A673 (cell line): ENCODE data around the gene KRT6C. TPM values are rescaled to one million over a fixed set of nuclear protein-coding genes. Genes with fewer than 3 reads are reported as not detected.
"Not testable (repeated sequence)": the region's sequence is repeated elsewhere in the genome, so short reads cannot be mapped to it uniquely, and the experiment has no call there.

Experiments used
- BruUV-seq: library from RNA; stranded (reverse); fragments of 400-500 nt; replicated peaks from 2 replicates; lab custom pipeline; 2021; lab: Mats Ljungman, UMichigan
- CTCF ChIA-PET: fragments of 300-600 bp; sonication (Branson Sonifier 250); formaldehyde crosslinking; loops from one replicate; lab custom pipeline; 2022; ENCODE audit warnings: antibody characterized with exemption; lab: Charles Lee
- POLR2A ChIA-PET: fragments of 300-600 bp; sonication (Branson Sonifier 250); formaldehyde crosslinking; loops from one replicate; lab custom pipeline; 2022; ENCODE audit warnings: antibody characterized with exemption; ENCODE audit not compliant: low non-redundant PET; lab: Charles Lee
- DNase-seq: peaks from one replicate; pipeline ENCODE4 v3.0.0-alpha.2; 2015; ENCODE audit warnings: low spot score
- H3K27ac ChIP-seq: fragments of 200-600 bp; sonication (generic); 2 replicates; pipeline ENCODE4 v1.5.1; 2016; ENCODE audit warnings: mixed run types, low read depth, mild to moderate bottlenecking, mixed read lengths, antibody characterized with exemption, low read length; ENCODE audit not compliant: poor library complexity, severe bottlenecking
- H3K27me3 ChIP-seq: fragments of 200-600 bp; sonication (generic); replicated peaks from 2 replicates; pipeline ENCODE4 v1.6.1; 2017; ENCODE audit warnings: mixed run types, low read depth, mild to moderate bottlenecking, mixed read lengths, antibody characterized with exemption, low read length; ENCODE audit not compliant: insufficient read depth, poor library complexity
- H3K36me3 ChIP-seq: fragments of 200-600 bp; sonication (generic); 2 replicates; pipeline ENCODE4 v1.6.1; 2016; ENCODE audit warnings: mixed run types, mild to moderate bottlenecking, mixed read lengths, antibody characterized with exemption, low read length; ENCODE audit not compliant: insufficient read depth, poor library complexity, severe bottlenecking
- H3K4me1 ChIP-seq: fragments of 200-600 bp; sonication (generic); 2 replicates; pipeline ENCODE4 v1.6.1; 2017; ENCODE audit warnings: mixed run types, mild to moderate bottlenecking, mixed read lengths, antibody characterized with exemption, low read length; ENCODE audit not compliant: insufficient read depth, poor library complexity, severe bottlenecking
- H3K4me3 ChIP-seq: fragments of 200-600 bp; sonication (generic); 2 replicates; pipeline ENCODE4 v1.5.1; 2016; ENCODE audit warnings: low read depth, mixed run types, mild to moderate bottlenecking, mixed read lengths, low read length; ENCODE audit not compliant: poor library complexity, severe bottlenecking
- H3K9me3 ChIP-seq: fragments of 200-600 bp; sonication (generic); 2 replicates; pipeline ENCODE4 v1.6.1; 2016; ENCODE audit warnings: mixed run types, low read depth, mild to moderate bottlenecking, mixed read lengths, antibody characterized with exemption, low read length; ENCODE audit not compliant: poor library complexity, severe bottlenecking
- EZH2 ChIP-seq: fragments of 200-600 bp; sonication (generic); IDR thresholded peaks from 2 replicates; pipeline ENCODE4 v1.6.1; 2017; ENCODE audit warnings: borderline replicate concordance, low read depth, mild to moderate bottlenecking, mixed read lengths, antibody characterized with exemption, low read length; ENCODE audit not compliant: poor library complexity, severe bottlenecking
- intact Hi-C: fragments of 100-400 bp; cut with micrococcal nuclease; formaldehyde crosslinking; loops from one replicate; pipeline ENCODE4 v1.10.0; 2022; ENCODE audit not compliant: unreplicated experiment
- total RNA-seq: library from RNA; stranded (reverse); gene quantifications from 2 replicates; pipeline ENCODE4 v1.2.3, GENCODE V29; 2021
- TF ChIP-seq, protein P1 (sequence below): fragments of 300-800, 200-600 bp; sonication (generic); conservative IDR thresholded peaks from 2 replicates; pipeline ENCODE4 v1.5.1; 2017; ENCODE audit warnings: low read depth, mild to moderate bottlenecking, antibody characterized with exemption, low read length, moderate library complexity, mixed read lengths

The KRT6C gene
- total RNA-seq, 1 experiment from 2014 or later = not detected

DNA sequence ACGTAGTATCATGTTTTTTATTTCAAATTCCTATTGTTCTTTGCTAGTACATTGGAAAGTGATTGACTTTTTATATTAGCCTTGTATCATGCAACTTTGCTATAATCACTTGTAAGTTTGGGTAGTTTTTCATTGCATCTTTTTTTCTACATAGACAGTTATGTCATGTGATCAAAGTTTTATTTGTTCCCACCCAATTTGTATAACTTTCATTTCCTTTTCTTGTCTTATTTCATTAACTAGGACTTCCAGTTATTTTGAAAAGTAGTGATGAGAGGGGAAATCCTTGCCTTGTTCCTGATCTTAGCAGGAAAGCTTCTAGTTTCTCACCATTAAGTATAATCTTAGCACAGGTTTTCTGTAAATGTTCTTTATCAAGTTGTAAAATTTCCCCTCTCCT is 29.3 kb upstream of the KRT6C start:
- no peak for TF ChIP-seq EZH2
- TF ChIP-seq, protein P1, sequence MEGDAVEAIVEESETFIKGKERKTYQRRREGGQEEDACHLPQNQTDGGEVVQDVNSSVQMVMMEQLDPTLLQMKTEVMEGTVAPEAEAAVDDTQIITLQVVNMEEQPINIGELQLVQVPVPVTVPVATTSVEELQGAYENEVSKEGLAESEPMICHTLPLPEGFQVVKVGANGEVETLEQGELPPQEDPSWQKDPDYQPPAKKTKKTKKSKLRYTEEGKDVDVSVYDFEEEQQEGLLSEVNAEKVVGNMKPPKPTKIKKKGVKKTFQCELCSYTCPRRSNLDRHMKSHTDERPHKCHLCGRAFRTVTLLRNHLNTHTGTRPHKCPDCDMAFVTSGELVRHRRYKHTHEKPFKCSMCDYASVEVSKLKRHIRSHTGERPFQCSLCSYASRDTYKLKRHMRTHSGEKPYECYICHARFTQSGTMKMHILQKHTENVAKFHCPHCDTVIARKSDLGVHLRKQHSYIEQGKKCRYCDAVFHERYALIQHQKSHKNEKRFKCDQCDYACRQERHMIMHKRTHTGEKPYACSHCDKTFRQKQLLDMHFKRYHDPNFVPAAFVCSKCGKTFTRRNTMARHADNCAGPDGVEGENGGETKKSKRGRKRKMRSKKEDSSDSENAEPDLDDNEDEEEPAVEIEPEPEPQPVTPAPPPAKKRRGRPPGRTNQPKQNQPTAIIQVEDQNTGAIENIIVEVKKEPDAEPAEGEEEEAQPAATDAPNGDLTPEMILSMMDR = no peak
- H3K27me3 ChIP-seq = peaks cover 7% of the 10 kb centered on the region
- POLR2A ChIA-PET = no interaction called here
- no peak for DNase-seq
- no TSS peak for BruUV-seq
- H3K27ac ChIP-seq = no peak overlapping the region
- intact Hi-C loops = no loop called here
- CTCF ChIA-PET = no interaction called here
- H3K4me1 ChIP-seq = no peaks in the 10 kb centered on the region
- H3K4me3 ChIP-seq = no peak overlapping the region
- no peaks in the 10 kb centered on the region for H3K9me3 ChIP-seq
- H3K36me3 ChIP-seq = no peaks in the 10 kb centered on the region

DNA sequence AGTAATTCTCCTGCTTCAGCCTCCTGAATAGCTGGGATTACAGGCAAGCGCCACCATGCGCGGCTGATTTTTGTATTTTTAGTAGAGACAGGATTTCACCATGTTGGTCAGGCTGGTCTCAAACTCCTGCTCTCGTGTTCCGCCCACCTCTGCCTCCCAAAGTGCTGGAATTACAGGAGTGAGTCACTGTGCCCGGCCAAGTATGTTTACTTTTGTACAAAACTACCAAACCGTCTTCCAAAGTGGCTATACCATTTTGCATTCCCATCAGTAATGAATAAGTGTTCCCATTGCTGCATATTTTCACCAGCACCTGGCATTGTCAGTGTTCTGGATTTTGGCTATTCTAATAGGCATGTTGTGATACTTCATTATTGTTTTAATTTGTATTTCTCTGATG is 27.9 kb upstream of the KRT6C start:
- Histone ChIP-seq H3K36me3 (no peaks in the 10 kb centered on the region), H3K27ac (no peak overlapping the region), H3K4me3 (no peak overlapping the region), H3K27me3 (peaks cover 4% of the 10 kb centered on the region), H3K9me3 (no peaks in the 10 kb centered on the region), H3K4me1 (peaks cover 4% of the 10 kb centered on the region)
- CTCF ChIA-PET = no interaction called here
- no TSS peak for BruUV-seq
- TF ChIP-seq, protein P1 = no peak
- TF ChIP-seq EZH2 = no peak
- intact Hi-C loops = no loop called here
- POLR2A ChIA-PET = no interaction called here
- no peak for DNase-seq

DNA sequence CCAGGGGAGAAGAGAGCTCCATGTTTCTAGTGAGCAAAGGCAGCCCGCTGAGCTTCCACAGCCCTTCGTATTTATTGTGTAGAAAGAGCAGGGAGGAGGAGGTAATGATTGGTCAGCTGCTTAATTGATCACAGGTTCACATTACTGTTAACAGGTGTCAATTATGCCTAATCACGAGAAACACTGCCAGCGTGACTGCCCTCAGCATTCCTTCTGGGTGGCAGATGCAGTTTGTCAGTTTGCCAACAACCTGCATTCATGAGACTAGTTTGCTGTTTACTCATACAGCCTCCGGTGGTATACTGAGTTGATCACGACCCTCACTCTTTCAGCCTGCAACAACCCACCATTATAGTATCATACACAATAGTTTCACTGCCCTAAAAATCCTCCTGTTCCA is 27.0 kb upstream of the KRT6C start:
- H3K27me3 ChIP-seq, CTCF ChIA-PET, H3K9me3 ChIP-seq, DNase-seq, BruUV-seq, H3K27ac ChIP-seq, H3K36me3 ChIP-seq, intact Hi-C loops, H3K4me3 ChIP-seq, POLR2A ChIA-PET: not testable (repeated sequence)
- peaks cover 12% of the 10 kb centered on the region for H3K4me1 ChIP-seq

DNA sequence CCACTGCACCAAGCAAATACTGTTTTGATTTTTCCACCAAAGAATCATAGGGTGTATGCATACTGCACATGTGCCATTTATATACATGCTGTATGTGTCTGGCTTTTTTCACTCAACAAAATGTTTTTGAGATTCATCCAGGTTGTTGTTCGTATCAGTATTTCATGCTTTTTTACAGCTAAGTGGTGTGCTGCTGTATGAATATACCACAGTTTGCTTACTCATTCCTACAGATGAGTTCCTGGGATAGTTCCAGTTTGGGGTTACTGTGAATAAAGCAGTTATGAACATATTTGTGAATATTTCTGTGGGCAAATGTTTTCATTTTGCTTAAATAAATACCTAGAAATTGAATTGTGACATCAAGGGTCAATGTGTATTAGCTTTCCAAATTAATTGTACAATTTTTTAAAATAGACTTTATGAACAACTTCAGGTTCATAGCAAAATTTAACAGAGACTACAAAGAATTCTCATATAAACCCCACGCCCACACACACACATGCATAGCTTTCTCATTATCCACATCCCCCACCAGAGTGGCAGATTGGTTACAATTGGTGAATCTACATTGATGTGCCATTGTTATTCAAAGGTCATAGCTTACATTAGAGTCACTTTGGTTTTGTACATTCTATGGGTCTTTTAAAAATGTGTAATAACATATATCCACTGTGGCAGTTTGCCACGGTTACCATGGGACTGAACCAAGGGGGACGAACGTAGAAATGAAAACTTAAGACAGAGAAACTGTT is 26.4 kb upstream of the KRT6C start:
- CTCF ChIA-PET = interaction anchor here (0.5 kb wide), 1 partner anchor 221 kb away, joined by 7 read pairs; no protein-coding TSS in a partner anchor
- Histone ChIP-seq H3K9me3 (no peaks in the 10 kb centered on the region), H3K27ac (no peak overlapping the region), H3K27me3 (no peaks in the 10 kb centered on the region), H3K4me3 (no peak overlapping the region), H3K36me3 (no peaks in the 10 kb centered on the region), H3K4me1 (peaks cover 12% of the 10 kb centered on the region)
- no TSS peak for BruUV-seq
- POLR2A ChIA-PET = no interaction called here
- no peak for DNase-seq
- TF ChIP-seq EZH2 = no peak
- TF ChIP-seq, protein P1 = no peak
- intact Hi-C loops = no loop called here
